HL-60 (cell line): ENCODE results near the gene BLOC1S2.
A peak's percentile ranks its signal among the peaks of the same experiment; 100 is the strongest.

ENCODE experiments used
- DNase-seq, 2 experiments: peaks; one replicate each; pipeline ENCODE4 v3.0.0-alpha.2; 2010 to 2020; ENCODE audit warnings: low read depth in 1 of 2, low spot score in 1 of 2
- H3K27ac ChIP-seq: fragments of 250-450 bp; sonication (Bioruptor Pico); replicated peaks from 2 replicates; pipeline ENCODE4 v1.5.1; 2020; ENCODE audit warnings: mild to moderate bottlenecking, moderate library complexity
- H3K27me3 ChIP-seq: fragments of 250-450 bp; sonication (Bioruptor Pico); 2 replicates; pipeline ENCODE4 v1.5.1; 2021; ENCODE audit warnings: mild to moderate bottlenecking, moderate library complexity; ENCODE audit not compliant: insufficient read depth, poor library complexity, severe bottlenecking
- H3K4me3 ChIP-seq: replicated peaks from 2 replicates; pipeline ENCODE4 v1.5.1; 2011; ENCODE audit warnings: mild to moderate bottlenecking, control low read depth, low read length; ENCODE audit not compliant: insufficient read depth
- CTCF ChIP-seq: IDR thresholded peaks from one replicate; pipeline ENCODE4 v1.5.1; 2011; ENCODE audit warnings: low read length, control low read depth, inconsistent platforms; ENCODE audit not compliant: insufficient read depth
- GABPA ChIP-seq: IDR thresholded peaks from 2 replicates; pipeline ENCODE4 v1.6.1; 2012; ENCODE audit warnings: low read depth
- POLR2AphosphoS5 ChIP-seq: IDR thresholded peaks from 2 replicates; pipeline ENCODE4 v1.6.1; 2012; ENCODE audit warnings: low read depth
- SPI1 ChIP-seq: IDR thresholded peaks from 2 replicates; pipeline ENCODE4 v1.6.1; 2012; ENCODE audit warnings: low read depth, mild to moderate bottlenecking, borderline replicate concordance
- long read RNA-seq: library from polyadenylated mRNA; unstranded; transcript quantifications from one replicate; pipeline ENCODE4 v2.0.0, GENCODE V29; 2020
- TF ChIP-seq, protein P1 (sequence below): IDR thresholded peaks from 2 replicates; pipeline ENCODE4 v1.6.1; 2012; ENCODE audit warnings: low read depth; ENCODE audit not compliant: insufficient replicate concordance

The BLOC1S2 gene
- long read RNA-seq, transcript BLOC1S2-202 (5 exons, 1,249 nt) = major isoform, 155 of 180 reads
- long read RNA-seq, transcript BLOC1S2-203 (4 exons, 2,024 nt) = minor isoform, 13 of 180 reads
- long read RNA-seq, partial matches to known transcripts = 0 of 180 reads
- long read RNA-seq, other reads (novel, unspliced or antisense) = 11 of 180 reads

GRCh38 chr10:100286051-100287033 lies at the start of gene BLOC1S2:
Gene BLOC1S2, minus strand, starts transcription at chr10:100286680. Its CDS starts 21 bp downstream, at chr10:100286659.
- Histone ChIP-seq H3K27me3 (no peaks in the 10 kb centered on the region), H3K27ac (peak within 1 kb of the TSS; percentile 74), H3K4me3 (peak within 1 kb of the TSS; percentile 90)
- peak; percentile 74 to 80 for DNase-seq
- TF ChIP-seq POLR2AphosphoS5 = peak; percentile 73
- TF ChIP-seq GABPA = peak; percentile 45; the same call in 1 of the 2 replicates
- TF ChIP-seq CTCF = no peak

DNA sequence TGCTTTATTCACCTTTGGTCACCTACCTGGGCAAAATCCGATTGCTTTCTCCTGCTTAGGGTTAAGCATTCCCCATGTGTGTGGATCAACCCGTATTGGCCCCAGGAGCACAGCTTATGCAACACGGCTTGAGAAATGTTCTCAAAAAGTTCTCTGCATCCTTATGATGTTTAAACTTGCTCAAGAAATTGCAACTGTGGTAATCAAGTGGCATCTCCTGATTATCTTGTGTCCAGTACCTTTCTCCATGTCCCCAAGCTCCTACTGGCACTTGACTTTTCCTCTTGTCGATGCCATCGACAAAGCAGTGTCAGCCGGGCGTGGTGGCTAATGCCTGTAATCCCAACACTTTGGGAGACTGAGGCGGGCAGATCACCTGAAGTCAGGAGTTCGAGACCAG lies 48.3 kb upstream of the BLOC1S2 start:
- Histone ChIP-seq H3K27ac (no peak overlapping the region), H3K27me3 (no peaks in the 10 kb centered on the region), H3K4me3 (no peak overlapping the region)
- DNase-seq = peak in 1 of 2 experiments; percentile 13
- TF ChIP-seq POLR2AphosphoS5 (no peak), GABPA (no peak), CTCF (no peak), SPI1 (no peak)
- TF ChIP-seq, protein P1, sequence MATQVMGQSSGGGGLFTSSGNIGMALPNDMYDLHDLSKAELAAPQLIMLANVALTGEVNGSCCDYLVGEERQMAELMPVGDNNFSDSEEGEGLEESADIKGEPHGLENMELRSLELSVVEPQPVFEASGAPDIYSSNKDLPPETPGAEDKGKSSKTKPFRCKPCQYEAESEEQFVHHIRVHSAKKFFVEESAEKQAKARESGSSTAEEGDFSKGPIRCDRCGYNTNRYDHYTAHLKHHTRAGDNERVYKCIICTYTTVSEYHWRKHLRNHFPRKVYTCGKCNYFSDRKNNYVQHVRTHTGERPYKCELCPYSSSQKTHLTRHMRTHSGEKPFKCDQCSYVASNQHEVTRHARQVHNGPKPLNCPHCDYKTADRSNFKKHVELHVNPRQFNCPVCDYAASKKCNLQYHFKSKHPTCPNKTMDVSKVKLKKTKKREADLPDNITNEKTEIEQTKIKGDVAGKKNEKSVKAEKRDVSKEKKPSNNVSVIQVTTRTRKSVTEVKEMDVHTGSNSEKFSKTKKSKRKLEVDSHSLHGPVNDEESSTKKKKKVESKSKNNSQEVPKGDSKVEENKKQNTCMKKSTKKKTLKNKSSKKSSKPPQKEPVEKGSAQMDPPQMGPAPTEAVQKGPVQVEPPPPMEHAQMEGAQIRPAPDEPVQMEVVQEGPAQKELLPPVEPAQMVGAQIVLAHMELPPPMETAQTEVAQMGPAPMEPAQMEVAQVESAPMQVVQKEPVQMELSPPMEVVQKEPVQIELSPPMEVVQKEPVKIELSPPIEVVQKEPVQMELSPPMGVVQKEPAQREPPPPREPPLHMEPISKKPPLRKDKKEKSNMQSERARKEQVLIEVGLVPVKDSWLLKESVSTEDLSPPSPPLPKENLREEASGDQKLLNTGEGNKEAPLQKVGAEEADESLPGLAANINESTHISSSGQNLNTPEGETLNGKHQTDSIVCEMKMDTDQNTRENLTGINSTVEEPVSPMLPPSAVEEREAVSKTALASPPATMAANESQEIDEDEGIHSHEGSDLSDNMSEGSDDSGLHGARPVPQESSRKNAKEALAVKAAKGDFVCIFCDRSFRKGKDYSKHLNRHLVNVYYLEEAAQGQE = no peak

- Histone ChIP-seq H3K27ac (no peak overlapping the region), H3K27me3 (no peaks in the 10 kb centered on the region), H3K4me3 (no peak overlapping the region)
- TF ChIP-seq SPI1 = no peak
- TF ChIP-seq CTCF = no peak
- no peak for TF ChIP-seq POLR2AphosphoS5
- TF ChIP-seq GABPA = no peak
- TF ChIP-seq, protein P1 = no peak
- no peak for DNase-seq
Measured at GRCh38 chr10:100333661-100334440, 47.4 kb upstream of the BLOC1S2 start.
